Fibroblast of skin of right biceps (primary cell): ENCODE measurements around the gene KMT2E.
"Not testable (repeated sequence)": the region's sequence is repeated elsewhere in the genome, so short reads cannot be mapped to it uniquely, and the experiment has no call there.

Experiments used
- DNase-seq: peaks from one replicate; pipeline ENCODE4 v3.0.0-alpha.2; 2013

The KMT2E gene, protein sequence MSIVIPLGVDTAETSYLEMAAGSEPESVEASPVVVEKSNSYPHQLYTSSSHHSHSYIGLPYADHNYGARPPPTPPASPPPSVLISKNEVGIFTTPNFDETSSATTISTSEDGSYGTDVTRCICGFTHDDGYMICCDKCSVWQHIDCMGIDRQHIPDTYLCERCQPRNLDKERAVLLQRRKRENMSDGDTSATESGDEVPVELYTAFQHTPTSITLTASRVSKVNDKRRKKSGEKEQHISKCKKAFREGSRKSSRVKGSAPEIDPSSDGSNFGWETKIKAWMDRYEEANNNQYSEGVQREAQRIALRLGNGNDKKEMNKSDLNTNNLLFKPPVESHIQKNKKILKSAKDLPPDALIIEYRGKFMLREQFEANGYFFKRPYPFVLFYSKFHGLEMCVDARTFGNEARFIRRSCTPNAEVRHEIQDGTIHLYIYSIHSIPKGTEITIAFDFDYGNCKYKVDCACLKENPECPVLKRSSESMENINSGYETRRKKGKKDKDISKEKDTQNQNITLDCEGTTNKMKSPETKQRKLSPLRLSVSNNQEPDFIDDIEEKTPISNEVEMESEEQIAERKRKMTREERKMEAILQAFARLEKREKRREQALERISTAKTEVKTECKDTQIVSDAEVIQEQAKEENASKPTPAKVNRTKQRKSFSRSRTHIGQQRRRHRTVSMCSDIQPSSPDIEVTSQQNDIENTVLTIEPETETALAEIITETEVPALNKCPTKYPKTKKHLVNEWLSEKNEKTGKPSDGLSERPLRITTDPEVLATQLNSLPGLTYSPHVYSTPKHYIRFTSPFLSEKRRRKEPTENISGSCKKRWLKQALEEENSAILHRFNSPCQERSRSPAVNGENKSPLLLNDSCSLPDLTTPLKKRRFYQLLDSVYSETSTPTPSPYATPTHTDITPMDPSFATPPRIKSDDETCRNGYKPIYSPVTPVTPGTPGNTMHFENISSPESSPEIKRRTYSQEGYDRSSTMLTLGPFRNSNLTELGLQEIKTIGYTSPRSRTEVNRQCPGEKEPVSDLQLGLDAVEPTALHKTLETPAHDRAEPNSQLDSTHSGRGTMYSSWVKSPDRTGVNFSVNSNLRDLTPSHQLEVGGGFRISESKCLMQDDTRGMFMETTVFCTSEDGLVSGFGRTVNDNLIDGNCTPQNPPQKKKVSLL (N-terminal part only)

DNA sequence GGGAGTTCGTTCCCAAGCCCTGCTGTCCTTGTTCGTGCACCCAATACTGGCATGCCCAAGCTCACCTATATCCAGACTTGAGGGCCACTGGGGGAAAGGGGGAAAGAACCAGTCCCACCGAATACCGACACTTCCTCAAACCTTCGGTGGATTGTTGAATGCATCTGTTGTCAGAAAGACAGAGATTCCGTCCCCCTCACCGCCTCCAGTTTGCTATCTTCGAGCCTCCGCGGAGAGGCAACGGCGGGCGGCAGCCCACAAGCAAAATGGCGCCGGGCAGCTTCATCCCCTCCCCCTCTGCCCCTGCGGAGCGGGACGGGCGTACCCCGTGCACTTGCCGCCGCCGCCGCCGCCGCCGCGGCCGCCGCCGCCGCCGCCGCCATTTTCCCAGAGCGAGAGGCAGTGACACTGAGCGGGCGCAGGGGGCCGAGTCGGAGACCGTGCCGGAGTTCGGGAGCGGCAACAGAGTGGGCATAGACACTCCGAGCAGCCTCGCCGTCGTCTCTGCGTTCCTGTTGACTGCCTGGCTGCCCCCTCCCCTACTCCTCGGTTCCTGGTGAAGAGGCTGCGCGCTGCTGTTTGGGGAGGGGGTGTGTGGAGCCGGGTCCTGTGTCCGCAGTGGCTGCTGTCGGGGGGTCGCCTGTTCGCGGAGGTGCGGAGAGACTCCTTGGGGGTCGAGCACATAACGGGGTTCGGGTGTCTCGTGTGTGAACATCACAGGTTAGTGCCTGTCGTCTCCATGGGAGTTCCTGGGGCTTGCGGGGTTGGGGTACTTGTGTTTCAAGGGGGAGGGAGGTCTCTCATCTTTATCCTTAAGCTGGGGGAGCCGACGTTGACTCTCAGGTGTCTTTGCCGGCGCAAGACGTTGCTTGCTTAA lies at the start of gene KMT2E:
Gene KMT2E (plus strand): TSS at position 390 of the 877 bp plus-strand sequence. CDS start 26,748 bp downstream, outside the sequence.
- DNase-seq = peak; percentile 89

DNA sequence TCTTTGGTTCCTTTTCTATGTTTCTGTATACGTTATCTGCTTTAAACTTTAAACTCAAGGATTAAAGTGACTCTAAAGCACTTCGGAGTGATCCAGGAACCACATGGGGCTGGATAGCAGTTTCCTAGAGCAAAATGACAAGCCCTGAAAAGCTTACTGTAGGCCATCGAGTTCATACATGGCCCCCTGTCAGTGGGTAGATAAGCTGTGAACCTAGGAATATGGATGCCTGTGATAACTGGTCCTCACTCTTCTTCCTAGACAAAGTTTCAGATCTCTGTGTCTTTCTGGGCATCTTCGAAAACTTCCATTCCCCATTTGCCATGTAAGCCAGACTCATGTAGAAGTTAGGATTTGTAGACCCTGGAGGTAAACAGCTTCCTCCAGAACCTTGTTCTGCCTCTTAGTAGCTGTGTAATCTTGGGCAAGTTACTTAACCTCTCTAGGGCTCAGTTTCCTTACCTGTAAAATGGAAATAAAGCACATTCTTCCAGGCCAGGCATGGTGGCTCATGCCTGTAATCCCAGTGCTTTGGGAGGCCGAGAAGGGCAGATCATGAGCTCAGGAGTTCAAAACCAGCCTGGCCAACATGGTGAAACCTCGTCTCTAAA lies 49.3 kb upstream of the KMT2E start:
- DNase-seq = no peak

DNA sequence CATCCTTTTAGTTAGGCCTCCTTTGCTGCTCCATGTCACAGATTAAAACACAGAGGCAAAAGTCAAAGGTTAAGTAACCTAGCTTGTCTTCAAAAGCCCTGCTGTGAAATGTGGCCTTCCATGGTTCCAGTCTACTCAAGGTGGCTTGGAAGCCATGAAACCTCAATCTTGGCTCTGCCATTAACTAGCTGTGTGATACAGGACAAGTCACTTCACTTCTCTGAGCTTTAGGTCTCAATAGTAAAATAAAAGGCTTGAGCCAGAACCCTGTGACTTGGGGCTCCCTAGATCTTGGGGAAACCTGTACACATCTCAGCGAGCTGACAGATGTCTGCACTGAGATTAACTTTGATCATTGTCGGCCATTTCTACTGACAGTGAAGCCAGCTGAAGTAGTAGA lies 48.0 kb upstream of the KMT2E start:
- no peak for DNase-seq

DNA sequence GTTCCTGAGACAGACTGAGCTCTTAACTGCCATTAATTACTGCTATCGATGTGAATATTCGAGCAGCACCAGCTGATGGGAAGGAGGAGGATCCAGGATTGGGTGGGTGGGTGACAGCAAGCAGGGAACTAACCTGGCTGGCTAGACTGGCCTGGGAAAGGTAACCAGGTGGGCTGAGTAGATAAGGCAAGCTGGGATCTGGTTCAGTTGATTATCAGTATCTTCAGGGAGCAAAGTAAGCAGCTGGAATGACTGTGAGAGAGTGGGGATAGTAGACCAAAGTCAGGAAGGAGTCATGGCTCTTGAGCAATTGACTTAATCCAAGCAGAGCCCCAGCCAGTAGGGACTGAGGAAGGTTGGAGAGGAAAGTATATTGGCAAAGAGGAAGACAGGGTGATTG lies 46.9 kb upstream of the KMT2E start:
- DNase-seq = no peak

DNA sequence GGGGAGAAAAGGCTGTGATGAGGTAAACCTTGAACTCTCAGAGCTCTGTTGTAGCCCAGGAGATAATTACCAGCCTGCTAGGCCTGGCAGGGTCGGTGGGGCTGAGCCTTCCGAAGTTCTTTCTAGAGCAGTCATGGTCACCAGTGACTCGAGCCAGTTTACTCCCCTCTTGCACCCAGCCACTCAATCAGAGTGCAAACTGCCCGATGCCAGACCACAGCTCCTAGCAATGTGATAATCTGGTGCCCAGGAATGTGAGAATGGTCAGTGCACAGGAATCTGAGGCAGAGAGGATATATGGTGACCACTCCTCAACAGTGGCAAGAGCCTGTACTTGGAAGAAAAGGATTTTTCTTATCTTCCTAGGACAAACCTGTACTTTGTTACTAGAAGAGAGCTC lies 46.4 kb upstream of the KMT2E start:
- peak; percentile 31 for DNase-seq

DNA sequence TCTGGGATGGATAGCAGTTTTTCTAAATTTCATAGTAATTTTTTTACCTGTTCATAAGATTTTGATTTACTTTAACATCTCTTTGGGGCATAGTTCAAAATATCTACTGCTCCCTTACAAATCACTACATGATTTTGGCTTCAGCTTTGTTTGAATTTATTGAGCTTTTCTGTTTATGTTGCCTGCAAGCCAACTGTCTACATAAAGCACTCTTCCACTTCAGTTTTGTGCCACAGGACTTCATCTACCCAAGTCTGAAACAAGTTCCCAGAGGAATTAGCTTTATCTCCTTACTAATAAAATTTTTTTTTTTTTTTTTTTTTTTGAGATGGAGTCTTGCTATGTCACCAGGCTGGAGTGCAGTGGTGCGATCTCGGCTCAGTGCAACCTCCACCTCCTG lies 45.4 kb upstream of the KMT2E start:
- DNase-seq = no peak

DNA sequence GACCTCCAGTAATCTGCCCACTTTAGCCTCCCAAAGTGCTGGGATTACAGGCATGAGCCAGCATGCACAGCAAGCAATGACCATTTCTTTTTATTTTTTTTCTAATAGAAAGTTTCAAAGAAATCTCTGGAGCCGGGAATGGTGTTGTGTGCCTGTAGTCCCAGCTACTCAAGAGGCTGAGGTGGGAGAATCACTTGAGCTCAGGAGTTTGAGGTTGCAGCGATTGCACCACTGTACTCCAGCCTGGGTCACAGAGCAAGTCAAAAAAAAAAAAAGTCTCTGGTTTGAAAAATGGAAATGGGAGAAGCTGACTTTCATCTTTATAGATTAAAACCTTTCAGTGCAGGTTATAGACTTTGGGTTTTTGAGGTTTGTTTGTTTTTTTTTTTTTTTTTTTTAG lies 44.8 kb upstream of the KMT2E start:
- no peak for DNase-seq

DNA sequence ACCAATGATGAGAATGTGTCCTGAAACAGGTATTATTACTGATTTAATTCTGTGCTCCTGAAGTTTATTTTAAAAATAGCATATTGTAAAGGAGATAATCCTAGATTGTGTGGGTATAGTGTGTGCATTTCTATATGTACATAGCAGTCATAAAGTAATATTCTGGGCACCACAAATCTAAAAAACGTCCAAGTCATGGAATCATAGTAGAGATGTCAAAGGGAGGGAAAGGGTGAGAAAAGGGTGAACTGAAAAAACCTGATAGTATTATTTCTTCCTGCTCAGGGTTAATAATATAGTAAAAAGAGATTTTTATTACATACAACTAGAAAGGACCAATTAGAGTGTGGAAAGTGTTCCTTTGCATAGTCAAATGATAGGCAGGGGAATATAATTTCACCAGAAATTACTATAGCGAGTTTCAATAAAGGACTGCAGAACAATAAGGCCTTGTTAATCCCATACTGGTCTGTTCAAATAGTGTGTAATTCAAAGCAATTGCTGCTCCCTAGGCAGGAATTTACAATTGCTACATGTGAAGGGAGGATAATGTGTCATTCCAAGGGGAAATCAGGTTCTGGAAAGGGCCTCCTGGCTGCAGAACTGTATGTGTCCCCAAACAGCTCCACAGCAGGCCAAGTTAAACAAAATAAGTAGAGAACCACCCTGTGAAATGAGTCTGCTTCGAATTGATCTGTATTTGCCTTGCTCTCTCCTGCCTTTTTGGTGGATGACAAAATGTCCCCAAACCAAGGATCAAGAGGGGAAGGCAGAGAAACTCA lies 42.5 kb upstream of the KMT2E start:
- DNase-seq = peak; percentile 63

DNA sequence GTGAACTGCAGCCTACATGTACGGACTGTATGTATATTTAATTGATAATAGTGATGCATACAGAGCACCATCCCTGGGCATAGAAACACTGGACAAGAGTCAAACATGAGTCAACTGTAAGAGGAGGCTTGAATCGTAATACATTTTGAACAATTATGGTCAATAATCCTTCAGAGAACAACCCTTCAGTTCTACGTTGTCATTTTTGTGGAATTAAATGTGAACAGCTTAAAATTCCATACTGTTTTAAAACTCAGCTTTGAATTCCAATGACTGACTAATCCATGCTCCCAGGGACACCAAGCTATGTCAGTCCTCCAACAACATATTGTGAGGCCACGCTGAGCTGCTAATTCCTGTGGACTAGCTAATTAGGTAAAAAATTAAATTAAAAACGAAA lies 41.5 kb upstream of the KMT2E start:
- peak; percentile 94 for DNase-seq

DNA sequence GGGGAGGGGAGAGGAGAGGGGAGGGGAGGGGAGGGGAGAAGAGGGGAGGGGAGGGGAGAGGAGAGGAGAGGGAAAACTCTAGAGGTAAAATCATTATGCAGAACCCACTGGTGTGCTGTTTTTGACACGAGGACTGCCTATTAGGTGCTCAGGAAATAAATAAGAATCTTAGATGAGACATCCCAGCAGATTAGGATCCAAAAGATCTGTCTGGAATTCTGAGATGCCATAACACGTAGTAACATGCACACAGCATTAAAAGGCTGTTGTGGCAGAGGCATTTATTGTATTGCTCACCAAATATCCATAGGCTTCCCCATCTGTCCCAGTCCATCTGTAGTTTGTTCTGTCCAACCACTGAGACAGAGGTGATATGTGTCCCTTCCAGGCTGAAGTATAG lies 40.8 kb upstream of the KMT2E start:
- DNase-seq = peak; percentile 79

DNA sequence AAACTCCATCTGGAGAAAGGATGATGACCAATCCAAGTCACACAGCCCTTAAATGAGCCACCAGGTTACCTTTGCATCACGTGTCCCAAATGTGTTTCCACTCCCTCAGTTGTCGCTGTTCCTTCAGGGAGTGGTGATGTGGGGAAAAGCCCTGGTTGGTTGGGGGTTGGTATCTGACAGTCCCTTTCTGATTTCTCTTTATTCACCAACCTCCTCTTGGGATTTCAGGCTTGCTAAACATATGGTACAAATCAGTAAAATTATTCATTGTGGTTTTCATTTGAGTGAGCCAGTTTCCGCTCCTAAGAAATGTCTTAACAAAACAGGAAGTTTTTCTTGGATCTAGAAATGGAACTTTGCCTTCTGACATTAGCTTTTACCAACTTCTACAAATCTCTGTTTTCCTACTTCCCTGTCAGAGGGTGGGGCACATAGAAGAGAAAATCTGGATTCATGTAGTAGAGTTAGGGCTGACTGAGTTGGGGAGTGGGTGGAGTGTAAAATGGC lies 40.0 kb upstream of the KMT2E start:
- DNase-seq = peak; percentile 95

DNA sequence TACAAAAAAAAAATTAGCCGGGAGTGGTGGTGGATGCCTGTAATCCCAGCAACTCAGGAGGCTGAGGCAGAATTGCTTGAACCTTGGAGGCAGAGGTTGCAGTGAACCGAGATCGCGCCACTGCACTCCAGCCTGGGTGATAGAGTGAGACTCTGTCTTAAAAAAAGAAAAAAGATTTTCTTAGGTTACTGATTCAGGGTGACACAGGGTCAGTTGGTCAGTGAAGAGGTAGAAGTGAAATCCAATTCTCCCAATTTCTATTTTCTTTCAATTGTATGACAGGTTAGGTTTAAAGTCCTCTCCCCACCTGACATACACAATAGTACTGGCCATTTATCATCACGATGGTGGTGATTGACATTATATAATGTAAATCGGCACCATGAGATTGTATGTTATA lies 38.5 kb upstream of the KMT2E start:
- not testable (repeated sequence) for DNase-seq

DNA sequence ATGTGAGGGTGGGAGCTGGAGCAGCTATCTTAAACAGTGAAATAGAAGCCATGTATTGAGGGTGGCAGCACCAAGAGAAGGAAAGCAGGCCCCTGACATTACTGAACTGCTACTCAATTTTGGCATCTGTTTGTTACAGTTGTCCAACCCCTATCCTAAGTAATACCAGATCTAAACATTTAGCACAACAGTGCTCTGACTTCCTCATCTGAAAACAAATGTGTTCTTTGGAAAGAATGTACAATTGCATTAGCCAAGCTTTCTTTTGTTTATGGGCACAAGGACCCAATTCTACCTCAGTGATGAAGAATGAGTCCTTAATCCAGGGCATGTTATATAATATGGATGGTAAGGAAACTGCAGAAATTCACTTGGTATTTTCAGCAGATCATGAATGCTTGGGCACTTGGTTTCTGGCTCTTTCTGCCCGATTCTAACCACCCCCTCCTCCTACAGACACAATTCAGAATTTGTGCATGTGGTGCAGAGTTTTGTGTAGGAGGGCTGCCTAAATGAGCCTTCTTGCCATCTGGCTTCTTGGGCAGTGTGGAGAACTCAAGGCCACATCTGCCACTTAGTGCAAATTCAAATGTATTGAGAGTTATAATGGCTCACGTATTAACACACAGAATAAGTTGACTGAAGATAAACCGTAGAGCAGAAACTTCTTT lies 36.9 kb upstream of the KMT2E start:
- DNase-seq = no peak

DNA sequence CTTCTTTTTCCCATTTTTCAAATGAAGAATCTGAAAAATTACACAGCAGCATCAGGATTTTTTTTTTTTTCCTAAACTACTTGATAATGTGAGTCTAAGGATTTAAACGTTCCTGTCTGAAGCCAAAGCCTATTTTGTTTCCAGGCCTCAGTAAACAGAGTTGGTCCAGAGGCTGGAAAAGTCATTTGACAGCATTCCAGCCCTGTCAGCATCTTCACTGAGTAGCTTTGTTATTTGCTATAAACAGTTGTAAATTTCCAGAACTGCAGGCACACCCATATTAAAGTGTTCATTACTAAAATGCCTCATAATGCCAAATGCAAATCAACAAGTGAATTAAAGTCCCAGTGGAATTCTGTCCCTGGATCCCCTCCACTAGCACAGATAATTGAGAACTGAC lies 35.5 kb upstream of the KMT2E start:
- DNase-seq = no peak

DNA sequence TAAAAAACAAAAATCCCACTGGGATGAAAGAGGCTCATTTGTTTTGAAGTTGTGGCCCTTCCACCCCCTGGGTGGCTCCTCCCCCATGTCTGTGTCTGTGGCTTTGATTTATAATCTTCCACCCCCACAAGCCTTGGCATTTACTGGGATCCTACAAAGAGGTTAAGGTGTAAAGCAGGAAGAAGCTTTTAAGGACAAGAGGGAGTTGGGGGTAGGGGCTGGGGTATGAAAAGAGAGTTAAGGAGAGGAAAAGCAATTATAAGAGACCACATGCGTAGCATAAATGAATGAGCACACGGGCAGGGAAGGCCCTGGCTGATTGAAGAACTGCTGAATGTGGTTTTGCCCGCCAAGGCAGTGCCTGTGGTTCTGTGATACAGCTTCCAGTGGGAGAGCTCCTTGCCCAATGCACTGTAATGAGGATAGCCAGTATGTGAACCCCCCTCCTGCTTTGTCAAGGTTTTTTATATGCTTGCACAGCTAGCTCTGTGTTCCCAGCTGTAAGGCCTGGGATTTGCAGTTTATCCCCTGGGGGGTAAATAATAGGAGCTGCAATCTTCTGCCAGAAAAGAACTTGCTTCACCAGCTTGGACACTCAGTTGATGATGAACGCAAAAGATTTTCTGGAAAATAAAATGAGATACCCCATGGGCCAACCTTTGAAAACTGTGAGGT lies 34.7 kb upstream of the KMT2E start:
- DNase-seq = peak; percentile 77

DNA sequence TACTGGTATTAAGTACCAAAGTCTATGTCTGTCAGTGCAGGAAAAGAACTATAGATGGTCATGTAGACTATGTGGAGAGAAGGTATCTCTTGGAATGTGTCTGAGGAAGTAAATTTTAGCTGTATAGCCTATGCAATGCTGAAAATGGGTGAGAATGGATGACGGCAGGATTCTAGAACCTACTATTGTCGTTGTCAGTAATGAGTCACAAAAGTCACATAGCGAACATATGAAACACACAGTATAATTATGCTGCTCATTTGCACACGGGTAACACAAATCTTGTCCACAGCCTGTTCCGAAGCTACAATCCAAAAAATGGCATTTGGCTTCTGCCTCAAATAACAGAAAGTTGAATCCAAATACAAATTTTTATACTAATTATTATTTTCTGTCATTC lies 33.6 kb upstream of the KMT2E start:
- peak; percentile 67 for DNase-seq

DNA sequence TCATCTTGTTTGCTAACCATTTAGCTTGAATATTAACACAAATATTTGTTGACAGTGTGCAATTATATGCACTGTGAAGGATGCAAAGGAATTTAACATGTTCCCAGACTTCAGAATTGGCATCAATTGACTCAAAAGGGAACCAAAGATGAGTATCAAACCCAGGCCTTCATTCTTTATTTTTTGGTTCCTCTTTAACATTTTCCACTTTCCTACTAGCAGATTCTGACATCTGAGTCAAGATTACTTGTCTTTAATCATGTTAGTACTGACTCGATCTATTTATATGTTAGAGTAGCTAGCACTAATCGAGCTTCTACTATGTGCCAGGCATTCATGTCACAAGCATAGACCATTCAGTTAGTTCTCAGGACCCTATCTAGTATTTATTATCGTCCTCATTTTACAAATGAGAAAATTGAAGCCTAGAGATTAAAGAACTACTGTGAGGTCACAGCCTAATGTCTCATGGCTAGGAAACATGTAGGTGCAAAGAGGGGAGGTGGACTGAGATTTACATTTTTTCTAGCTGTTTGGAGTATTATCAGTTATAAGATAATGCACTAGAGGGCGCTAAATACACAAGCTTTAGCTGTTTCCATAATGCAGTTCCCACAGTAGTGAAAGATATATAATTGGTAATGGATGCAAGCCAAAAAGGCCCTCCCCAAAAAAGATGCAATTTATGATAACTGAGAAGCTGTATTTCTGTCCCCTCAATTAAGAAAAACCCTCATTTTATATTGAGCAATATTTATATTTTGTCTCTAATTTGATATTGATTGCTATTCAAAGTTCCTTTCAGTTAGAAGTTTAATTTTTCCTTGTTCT lies 32.9 kb upstream of the KMT2E start:
- DNase-seq = peak; percentile 60

DNA sequence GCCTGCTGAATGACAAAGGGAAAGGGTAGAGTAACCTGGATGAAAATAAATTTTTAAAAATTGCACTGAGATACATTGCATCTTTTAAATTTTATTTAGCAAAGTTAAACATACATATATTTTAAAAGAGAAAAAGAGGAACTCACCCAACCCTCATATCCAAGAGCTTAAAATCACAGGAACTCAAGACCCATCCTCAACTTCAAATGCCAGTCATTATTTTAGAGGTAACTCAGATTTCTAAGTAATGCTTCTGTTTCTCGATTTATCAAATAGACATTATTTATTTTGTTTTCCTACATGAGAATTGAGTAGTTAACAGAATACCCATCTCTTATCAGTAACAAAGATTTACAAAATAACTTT lies 32.4 kb upstream of the KMT2E start:
- no peak for DNase-seq
